Adrenal gland (tissue), 12 donors: ENCODE measurements around the gene TAF15. TPM values are rescaled to one million over a fixed set of nuclear protein-coding genes. Genes with fewer than 3 reads are reported as not detected.
A peak's percentile ranks its signal among the peaks of the same experiment; 100 is the strongest.

Experiments
- DNase-seq, 7 donors: peaks; one replicate each; pipeline ENCODE4 v3.0.0-alpha.2; 2019 to 2020
- H3K27ac ChIP-seq, 5 donors: fragments of 200-600 bp; sonication (generic) in 4 of 5; 1 replicate in 3 of 5; 2 replicates in 2 of 5; pipeline versions ENCODE4 v1.5.1 to v1.8.0; 2016 to 2020; ENCODE audit warnings: mild to moderate bottlenecking in 1 of 5
- H3K27me3 ChIP-seq: fragments of 200-600 bp; 2 replicates; pipeline ENCODE4 v1.8.0; 2021
- H3K36me3 ChIP-seq, 2 donors: fragments of 200-600 bp; replicated peaks in 1 of 2; 1 replicate in 1 of 2; 2 replicates in 1 of 2; pipeline versions ENCODE4 v1.5.1 to v1.8.0; 2018 to 2022
- H3K4me1 ChIP-seq, 2 donors: fragments of 200-600 bp; replicated peaks in 1 of 2; 1 replicate in 1 of 2; 2 replicates in 1 of 2; pipeline versions ENCODE4 v1.5.1 to v1.8.0; 2018 to 2021
- H3K4me3 ChIP-seq, 4 donors: fragments of 200-600 bp; sonication (generic) in 3 of 4; one replicate each; pipeline ENCODE4 v1.5.1; 2016 to 2018
- H3K9me3 ChIP-seq, 3 donors: fragments of 200-600 bp; sonication (generic) in 1 of 3; replicated peaks in 1 of 3; 1 replicate in 2 of 3; 2 replicates in 1 of 3; pipeline versions ENCODE4 v1.5.1 to v1.8.0; 2016 to 2021
- CTCF ChIP-seq, 6 experiments: fragments of 450-650 bp in 4 of 6; fragments of 200-600 bp in 2 of 6; sonication (generic) in 1 of 6; IDR thresholded peaks; 1 replicate in 5 of 6; 2 replicates in 1 of 6; pipeline versions ENCODE4 v1.5.1 to v1.8.0; 2016 to 2021; ENCODE audit warnings: antibody characterized with exemption in 6 of 6, mild to moderate bottlenecking in 2 of 6, moderate library complexity in 1 of 6
- POLR2A ChIP-seq, 2 donors: fragments of 450-650 bp; IDR thresholded peaks; one replicate each; pipeline ENCODE4 v1.6.1; 2017; ENCODE audit warnings: antibody characterized with exemption in 2 of 2, mild to moderate bottlenecking in 2 of 2, moderate library complexity in 1 of 2
- WGBS, 4 donors: extraction: QIAGEN DNeasy Blood & Tissue Kit in 2 of 4; methylation state at CpG; one replicate each; pipeline versions ENCODE4 v1.1.5 to v1.1.7; 2013 to 2017; 5-methylcytosine and 5-hydroxymethylcytosine counted together
- intact Hi-C, 2 donors: fragments of 100-400 bp; cut with DNase I; formaldehyde crosslinking; loops; one replicate each; pipeline versions ENCODE4 v1.14.1 to v1.15.0; 2022 to 2023
- polyA plus RNA-seq, 3 donors: library from polyadenylated mRNA; stranded (reverse); fragments of 200-250 nt in 2 of 3; fragments of 350-450 nt in 1 of 3; fragmentation: Illumina TruSeq in 1 of 3; extraction: RNeasy Lipid Tissue Mini Kit (QIAGEN cat#74804) in 1 of 3; gene quantifications; one replicate each; pipeline ENCODE4 v1.2.3, GENCODE V29; 2013 to 2014
- total RNA-seq, 9 donors: library from RNA; depleted of rRNA in 4 of 9; stranded (reverse); fragments of >200 nt in 4 of 9; fragments of 120-200 nt in 1 of 9; fragmentation: NEBNext Ultra II Directional in 1 of 9; extraction: Animal tissue kit (Norgen Biotek cat#: 25700) in 1 of 9; gene quantifications; one replicate each; pipeline versions ENCODE4 v1.1.0 to v1.2.4, GENCODE V29; 2013 to 2023
- donor health status: healthy with polysubstance abuse.
- donor health status: Bipolar disorder and iron deficiency.
- donor health status: DM: yes; HTN: yes; CAD: no.
- donor health status: DM: no; HTN: no; CAD: no.
- donor health status: DM: no; HTN: no; CAD: no.
- donor health status: DM: yes; HTN: yes; CAD: no.

TAF15 gene
- total and polyA plus RNA-seq, 12 donors = 27.8 to 213 (median 145) TPM

- Histone ChIP-seq H3K36me3 (no peaks in the 10 kb centered on the region), H3K9me3 (no peaks in the 10 kb centered on the region), H3K27ac (no peak overlapping the region), H3K4me3 (no peak overlapping the region), H3K27me3 (no peaks in the 10 kb centered on the region), H3K4me1 (no peaks in the 10 kb centered on the region)
- no peak for TF ChIP-seq CTCF (IDR thresholded peaks at IDR 0.05)
- no peak for TF ChIP-seq POLR2A (IDR thresholded peaks at IDR 0.05)
- intact Hi-C loops = no loop called here
- WGBS, 4 donors = 76 to 87% (median 80%) methylated on average over 4 of the region's 4 CpGs
- DNase-seq = no peak
Measured at GRCh38 chr17:35878361-35878760, 69.1 kb downstream of the TAF15 start.

- Histone ChIP-seq H3K36me3 (no peaks in the 10 kb centered on the region), H3K9me3 (no peaks in the 10 kb centered on the region), H3K27me3 (no peaks in the 10 kb centered on the region), H3K27ac (no peak within 1 kb of the TSS), H3K4me3 (no peak within 1 kb of the TSS), H3K4me1 (no peaks in the 10 kb centered on the region)
- no peak for DNase-seq
- WGBS, 4 donors = 67 to 77% (median 73%) methylated on average over 11 of the region's 11 CpGs
- TF ChIP-seq POLR2A (IDR thresholded peaks at IDR 0.05) = no peak
- TF ChIP-seq CTCF (IDR thresholded peaks at IDR 0.05) = no peak
- intact Hi-C loops = no loop called here
Measured at GRCh38 chr17:35879773-35880654, 70.7 kb downstream of the TAF15 start, which contains the start of gene CCL5. Gene CCL5 (minus strand): TSS chr17:35880360.

- intact Hi-C loops = no loop called here
- no peak overlapping the region for H3K4me3 ChIP-seq
- TF ChIP-seq CTCF (IDR thresholded peaks at IDR 0.05) (no peak), POLR2A (IDR thresholded peaks at IDR 0.05) (no peak)
- no peak overlapping the region for H3K27ac ChIP-seq
- H3K36me3 ChIP-seq = no peaks in the 10 kb centered on the region
- 85 to 94% (median 91%) methylated on average over 2 of the region's 2 CpGs for WGBS, 4 donors
- no peaks in the 10 kb centered on the region for H3K27me3 ChIP-seq
- DNase-seq = no peak
- H3K9me3 ChIP-seq = no peaks in the 10 kb centered on the region
- no peaks in the 10 kb centered on the region for H3K4me1 ChIP-seq
Measured at GRCh38 chr17:35889241-35889640, 80.0 kb downstream of the TAF15 start.

- TF ChIP-seq POLR2A (IDR thresholded peaks at IDR 0.05) (no peak), CTCF (IDR thresholded peaks at IDR 0.05) (no peak)
- DNase-seq = peak in 6 of 7 donors; percentile 35 to 68 (median 55)
- H3K4me3 ChIP-seq = no peak overlapping the region
- H3K27ac ChIP-seq = peak overlapping the region in 1 of 5 donors; percentile 55
- intact Hi-C loops = no loop called here
- H3K27me3 ChIP-seq = no peaks in the 10 kb centered on the region
- H3K9me3 ChIP-seq = no peaks in the 10 kb centered on the region
- WGBS, 4 donors = 76 to 90% (median 86%) methylated on average over 2 of the region's 2 CpGs
- H3K4me1 ChIP-seq = no peaks in the 10 kb centered on the region
- H3K36me3 ChIP-seq = no peaks in the 10 kb centered on the region
Measured at GRCh38 chr17:35889818-35890773, 80.8 kb downstream of the TAF15 start.
